ENCODE results near the gene DGUOK.

DNA sequence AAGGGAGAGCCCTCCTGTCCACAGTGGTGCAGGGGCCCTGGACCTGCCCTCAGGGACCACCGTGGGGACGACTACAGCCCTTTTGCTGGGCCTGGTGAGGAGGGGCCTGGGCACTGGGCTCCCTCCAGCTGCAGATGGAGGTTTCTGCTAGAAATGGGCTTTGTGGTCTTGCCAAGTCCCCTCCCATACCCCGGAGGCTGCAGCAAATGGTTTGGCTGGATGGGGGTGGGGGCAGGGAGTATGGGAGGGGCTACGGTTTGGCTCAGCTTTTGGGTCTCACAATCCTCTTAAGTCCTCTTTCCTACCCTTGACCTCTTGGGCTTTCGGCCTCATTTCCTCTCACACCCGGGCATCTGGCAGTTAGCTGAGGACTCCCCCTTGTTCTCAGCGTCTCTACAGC is 79.8 kb downstream of the DGUOK start:
- TF ChIP-seq, protein P1, sequence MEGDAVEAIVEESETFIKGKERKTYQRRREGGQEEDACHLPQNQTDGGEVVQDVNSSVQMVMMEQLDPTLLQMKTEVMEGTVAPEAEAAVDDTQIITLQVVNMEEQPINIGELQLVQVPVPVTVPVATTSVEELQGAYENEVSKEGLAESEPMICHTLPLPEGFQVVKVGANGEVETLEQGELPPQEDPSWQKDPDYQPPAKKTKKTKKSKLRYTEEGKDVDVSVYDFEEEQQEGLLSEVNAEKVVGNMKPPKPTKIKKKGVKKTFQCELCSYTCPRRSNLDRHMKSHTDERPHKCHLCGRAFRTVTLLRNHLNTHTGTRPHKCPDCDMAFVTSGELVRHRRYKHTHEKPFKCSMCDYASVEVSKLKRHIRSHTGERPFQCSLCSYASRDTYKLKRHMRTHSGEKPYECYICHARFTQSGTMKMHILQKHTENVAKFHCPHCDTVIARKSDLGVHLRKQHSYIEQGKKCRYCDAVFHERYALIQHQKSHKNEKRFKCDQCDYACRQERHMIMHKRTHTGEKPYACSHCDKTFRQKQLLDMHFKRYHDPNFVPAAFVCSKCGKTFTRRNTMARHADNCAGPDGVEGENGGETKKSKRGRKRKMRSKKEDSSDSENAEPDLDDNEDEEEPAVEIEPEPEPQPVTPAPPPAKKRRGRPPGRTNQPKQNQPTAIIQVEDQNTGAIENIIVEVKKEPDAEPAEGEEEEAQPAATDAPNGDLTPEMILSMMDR (IDR thresholded peaks at IDR 0.05; ENCODE audit: low read length) = no peak
- no peak for TF ChIP-seq EZH2 (IDR thresholded peaks at IDR 0.05; ENCODE audit: borderline replicate concordance, low read length)

Measured in OCI-LY1 (cell line).